NCI-H187 (cell line): Measurements from ENCODE around the gene TMEM168.
"Not testable (repeated sequence)": the region's sequence is repeated elsewhere in the genome, so short reads cannot be mapped to it uniquely, and the experiment has no call there.

ENCODE experiments used
- DNase-seq, 2 experiments: peaks; one replicate each; lab custom pipeline; 2025; lab: John Stamatoyannopoulos, UW

TMEM168 gene

GRCh38 chr7:112781558-112781957 lies 8.6 kb downstream of the TMEM168 start:
- DNase-seq = no peak

- DNase-seq = no peak
Observed at GRCh38 chr7:112781110-112781509, 9.1 kb downstream of the TMEM168 start.

- DNase-seq = no peak
Observed at GRCh38 chr7:112779667-112780066, 10.5 kb downstream of the TMEM168 start.

GRCh38 chr7:112777406-112777805 lies 12.8 kb downstream of the TMEM168 start:
- DNase-seq = no peak

- DNase-seq = no peak
Observed at GRCh38 chr7:112771166-112771565, 19.0 kb downstream of the TMEM168 start.

- DNase-seq = no peak
Observed at GRCh38 chr7:112770051-112770450, 20.1 kb downstream of the TMEM168 start.

- no peak for DNase-seq
Observed at GRCh38 chr7:112765105-112765504, 25.1 kb downstream of the TMEM168 start.

GRCh38 chr7:112763996-112764395 lies 26.2 kb downstream of the TMEM168 start:
- no peak for DNase-seq

- DNase-seq = no peak
Observed at GRCh38 chr7:112763298-112763697, 26.9 kb downstream of the TMEM168 start.

- no peak for DNase-seq
Observed at GRCh38 chr7:112759905-112760304, 30.3 kb downstream of the TMEM168 start.

- DNase-seq = no peak
Observed at GRCh38 chr7:112757337-112757736, 32.9 kb downstream of the TMEM168 start.

GRCh38 chr7:112753298-112753697 lies 36.9 kb downstream of the TMEM168 start:
- DNase-seq = no peak

GRCh38 chr7:112752576-112752975 lies 37.6 kb downstream of the TMEM168 start:
- DNase-seq = no peak

- DNase-seq = no peak
Observed at GRCh38 chr7:112749775-112750174, 40.4 kb downstream of the TMEM168 start.

- DNase-seq = no peak
Observed at GRCh38 chr7:112748381-112748780, 41.8 kb downstream of the TMEM168 start.

- DNase-seq = no peak
Observed at GRCh38 chr7:112745635-112746034, 44.6 kb downstream of the TMEM168 start.

- no peak for DNase-seq
Observed at GRCh38 chr7:112744818-112745217, 45.4 kb downstream of the TMEM168 start.

- no peak for DNase-seq
Observed at GRCh38 chr7:112743811-112744210, 46.4 kb downstream of the TMEM168 start.

- DNase-seq = no peak
Observed at GRCh38 chr7:112740667-112741066, 49.5 kb downstream of the TMEM168 start.

GRCh38 chr7:112739436-112740180 lies 50.6 kb downstream of the TMEM168 start:
- no peak for DNase-seq

GRCh38 chr7:112735261-112735660 lies 54.9 kb downstream of the TMEM168 start:
- DNase-seq = no peak

GRCh38 chr7:112731324-112731723 lies 58.9 kb downstream of the TMEM168 start:
- DNase-seq = not testable (repeated sequence)

GRCh38 chr7:112726076-112726475 lies 64.1 kb downstream of the TMEM168 start:
- no peak for DNase-seq

- DNase-seq = no peak
Observed at GRCh38 chr7:112723416-112723815, 66.8 kb downstream of the TMEM168 start.
